IPS-11a (cell line): ENCODE results near the gene FOXL2NB.
A peak's percentile ranks its signal among the peaks of the same experiment; 100 is the strongest.

Experiments used
- H3K4me3 ChIP-seq: one replicate; pipeline ENCODE4 v1.5.1; 2013; ENCODE audit warnings: low read depth, low read length, control low read depth

The FOXL2NB gene

GRCh38 chr3:138944929-138945708 is 1.9 kb upstream of the FOXL2NB start:
- peak overlapping the region; percentile 18 for H3K4me3 ChIP-seq

- H3K4me3 ChIP-seq: peak overlapping the region; percentile 43
Observed at GRCh38 chr3:138945709-138946662, 1.0 kb upstream of the FOXL2NB start.

GRCh38 chr3:138947495-138948121 is 591 bp downstream of the FOXL2NB start:
- peak overlapping the region; percentile 43 for H3K4me3 ChIP-seq

- no peak overlapping the region for H3K4me3 ChIP-seq
Observed at GRCh38 chr3:138948371-138949001, 1.5 kb downstream of the FOXL2NB start.

- H3K4me3 ChIP-seq: peak overlapping the region; percentile 4
Observed at GRCh38 chr3:138949002-138949418, 2.0 kb downstream of the FOXL2NB start.

- peak overlapping the region; percentile 14 for H3K4me3 ChIP-seq
Observed at GRCh38 chr3:138949445-138950005, 2.5 kb downstream of the FOXL2NB start.

GRCh38 chr3:138950006-138950644 is 3.1 kb downstream of the FOXL2NB start:
- H3K4me3 ChIP-seq: peak overlapping the region; percentile 14

- H3K4me3 ChIP-seq: no peak overlapping the region
Observed at GRCh38 chr3:138950701-138951100, 3.7 kb downstream of the FOXL2NB start.

GRCh38 chr3:138960417-138960852 is 13.4 kb downstream of the FOXL2NB start:
- no peak overlapping the region for H3K4me3 ChIP-seq

- H3K4me3 ChIP-seq: no peak overlapping the region
Observed at GRCh38 chr3:138962854-138963560, 16.0 kb downstream of the FOXL2NB start.

- no peak overlapping the region for H3K4me3 ChIP-seq
Observed at GRCh38 chr3:138964264-138964663, 17.2 kb downstream of the FOXL2NB start.

- no peak overlapping the region for H3K4me3 ChIP-seq
Observed at GRCh38 chr3:138964923-138965322, 17.9 kb downstream of the FOXL2NB start.

- H3K4me3 ChIP-seq: no peak overlapping the region
Observed at GRCh38 chr3:138971766-138972320, 24.8 kb downstream of the FOXL2NB start.

GRCh38 chr3:138972941-138973340 is 25.9 kb downstream of the FOXL2NB start:
- no peak overlapping the region for H3K4me3 ChIP-seq

- no peak overlapping the region for H3K4me3 ChIP-seq
Observed at GRCh38 chr3:138974462-138974861, 27.4 kb downstream of the FOXL2NB start.

GRCh38 chr3:138975351-138975750 is 28.3 kb downstream of the FOXL2NB start:
- no peak overlapping the region for H3K4me3 ChIP-seq

- no peak overlapping the region for H3K4me3 ChIP-seq
Observed at GRCh38 chr3:138976047-138976446, 29.0 kb downstream of the FOXL2NB start.

GRCh38 chr3:138984816-138985215 is 37.8 kb downstream of the FOXL2NB start:
- no peak overlapping the region for H3K4me3 ChIP-seq

GRCh38 chr3:138985932-138986331 is 38.9 kb downstream of the FOXL2NB start:
- H3K4me3 ChIP-seq: no peak overlapping the region
